IMR-90 (cell line): ENCODE measurements around the gene UNC93B1. TPM values are rescaled to one million over a fixed set of nuclear protein-coding genes. Genes with fewer than 3 reads are reported as not detected.

ENCODE experiments used
- ATAC-seq: fragments of 200-7000 bp; cut with Tn5 transposase; 2 replicates; pipeline ENCODE4 v1.9.1; 2020; ENCODE audit warnings: low read depth, mild to moderate bottlenecking, moderate library complexity
- BruUV-seq: library from RNA; stranded (reverse); fragments of 400-500 nt; replicated peaks from 2 replicates; lab custom pipeline; 2021; lab: Mats Ljungman, UMichigan
- CTCF ChIA-PET: fragments of 300-600 bp; formaldehyde crosslinking; extraction: SDS; loops from one replicate; lab custom pipeline; 2021; ENCODE audit warnings: antibody characterized with exemption; lab: Yijun Ruan, JAX
- POLR2A ChIA-PET: fragments of 300-600 bp; sonication (Branson Sonifier 250); formaldehyde crosslinking; loops from one replicate; lab custom pipeline; 2022; ENCODE audit warnings: antibody characterized with exemption; ENCODE audit not compliant: unreplicated experiment; lab: Charles Lee
- DNase-seq: peaks from one replicate; pipeline ENCODE4 v3.0.0; 2013
- H2AFZ ChIP-seq: replicated peaks from 2 replicates; pipeline ENCODE3; 2013; ENCODE audit warnings: low read length, mild to moderate bottlenecking; ENCODE audit not compliant: poor library complexity
- H2AK5ac ChIP-seq: 2 replicates; pipeline ENCODE4 v1.6.1; 2013; ENCODE audit warnings: low read depth, low read length, inconsistent platforms
- H2AK9ac ChIP-seq: replicated peaks from 2 replicates; pipeline ENCODE3; 2013; ENCODE audit warnings: mild to moderate bottlenecking, low read depth, low read length, moderate library complexity; ENCODE audit not compliant: poor library complexity
- H2BK120ac ChIP-seq: 2 replicates; pipeline ENCODE4 v1.6.1; 2013; ENCODE audit warnings: low read depth, low read length, inconsistent platforms
- H2BK15ac ChIP-seq: 3 replicates; pipeline ENCODE4 v1.6.1; 2013; ENCODE audit warnings: low read depth, low read length, inconsistent platforms
- H2BK20ac ChIP-seq: 2 replicates; pipeline ENCODE4 v1.6.1; 2013; ENCODE audit warnings: low read depth, mild to moderate bottlenecking, inconsistent platforms, low read length, moderate library complexity
- H2BK5ac ChIP-seq: 2 replicates; pipeline ENCODE4 v1.6.1; 2013; ENCODE audit warnings: mild to moderate bottlenecking, low read depth, low read length, inconsistent platforms; ENCODE audit not compliant: poor library complexity, severe bottlenecking
- H3K14ac ChIP-seq: replicated peaks from 2 replicates; pipeline ENCODE4 v1.6.1; 2013; ENCODE audit warnings: low read depth, low read length, inconsistent platforms
- H3K18ac ChIP-seq: 2 replicates; pipeline ENCODE4 v1.6.1; 2013; ENCODE audit warnings: low read depth, low read length, control low read depth
- H3K23ac ChIP-seq: 2 replicates; pipeline ENCODE4 v1.6.1; 2013; ENCODE audit warnings: low read depth, low read length, inconsistent platforms
- H3K27ac ChIP-seq: 2 replicates; pipeline ENCODE4 v1.5.1; 2013; ENCODE audit warnings: mild to moderate bottlenecking, control low read depth, low read length; ENCODE audit not compliant: insufficient read depth
- H3K27me3 ChIP-seq: 2 replicates; pipeline ENCODE4 v1.6.1; 2013; ENCODE audit warnings: low read length; ENCODE audit not compliant: control insufficient read depth, insufficient read depth
- H3K36me3 ChIP-seq: 2 replicates; pipeline ENCODE4 v1.6.1; 2013; ENCODE audit warnings: low read length, mixed read lengths; ENCODE audit not compliant: control insufficient read depth, insufficient read depth
- H3K4ac ChIP-seq: 2 replicates; pipeline ENCODE4 v1.6.1; 2013; ENCODE audit warnings: low read depth, low read length, inconsistent platforms
- H3K4me1 ChIP-seq: 2 replicates; pipeline ENCODE4 v1.6.1; 2013; ENCODE audit warnings: low read length, mixed read lengths; ENCODE audit not compliant: control insufficient read depth, insufficient read depth
- H3K4me2 ChIP-seq: 2 replicates; pipeline ENCODE4 v1.6.1; 2013; ENCODE audit warnings: low read depth, mild to moderate bottlenecking, control low read depth, low read length, moderate library complexity
- H3K4me3 ChIP-seq: 2 replicates; pipeline ENCODE4 v1.5.1; 2013; ENCODE audit warnings: low read depth, mild to moderate bottlenecking, control low read depth, low read length, moderate library complexity; ENCODE audit not compliant: insufficient read depth
- H3K56ac ChIP-seq: 2 replicates; pipeline ENCODE4 v1.6.1; 2013; ENCODE audit warnings: low read length, inconsistent platforms; ENCODE audit not compliant: insufficient read depth; ENCODE audit errors: extremely low read depth
- H3K79me1 ChIP-seq, 2 experiments: 2 replicates each; pipeline ENCODE4 v1.6.1; 2013; ENCODE audit warnings: low read length in 2 of 2, inconsistent platforms in 1 of 2, low read depth in 1 of 2
- H3K9ac ChIP-seq: 2 replicates; pipeline ENCODE4 v1.6.1; 2013; ENCODE audit warnings: low read depth, low read length, control low read depth
- H3K9me1 ChIP-seq: 2 replicates; pipeline ENCODE4 v1.6.1; 2013; ENCODE audit warnings: low read length, inconsistent platforms; ENCODE audit not compliant: insufficient read depth
- H3K9me3 ChIP-seq: 2 replicates; pipeline ENCODE4 v1.6.1; 2013; ENCODE audit warnings: low read length; ENCODE audit not compliant: control insufficient read depth, insufficient read depth
- H4K20me1 ChIP-seq: 2 replicates; pipeline ENCODE4 v1.6.1; 2013; ENCODE audit warnings: low read length, inconsistent platforms; ENCODE audit not compliant: insufficient read depth
- H4K5ac ChIP-seq: 2 replicates; pipeline ENCODE4 v1.6.1; 2013; ENCODE audit warnings: mild to moderate bottlenecking, low read depth, low read length, control low read depth
- H4K8ac ChIP-seq, 2 experiments: 2 replicates each; pipeline ENCODE4 v1.6.1; 2013; ENCODE audit warnings: low read depth in 2 of 2, low read length in 2 of 2, control low read depth in 1 of 2, inconsistent platforms in 1 of 2
- H4K91ac ChIP-seq: 2 replicates; pipeline ENCODE4 v1.6.1; 2013; ENCODE audit warnings: low read depth, low read length, inconsistent platforms; ENCODE audit not compliant: insufficient read depth
- BHLHE40 ChIP-seq: fragments of 150-350 bp; IDR thresholded peaks from 2 replicates; pipeline ENCODE4 v1.6.1; 2016; ENCODE audit warnings: mild to moderate bottlenecking, low read depth, low read length
- MAFK ChIP-seq: IDR thresholded peaks from 2 replicates; pipeline ENCODE4 v1.6.1; 2012; ENCODE audit warnings: low read depth, low read length, improper control_type of control experiment
- MAZ ChIP-seq: IDR thresholded peaks from 2 replicates; pipeline ENCODE4 v1.6.1; 2012; ENCODE audit warnings: low read depth, mild to moderate bottlenecking, low read length, improper control_type of control experiment, moderate library complexity, borderline replicate concordance
- MXI1 ChIP-seq: IDR thresholded peaks from 2 replicates; pipeline ENCODE4 v1.6.1; 2012; ENCODE audit warnings: low read depth, mild to moderate bottlenecking, low read length, moderate library complexity, borderline replicate concordance
- NFE2L2 ChIP-seq: fragments of 150-350 bp; IDR thresholded peaks from 2 replicates; pipeline ENCODE4 v1.6.1; 2016; ENCODE audit warnings: low read depth, mild to moderate bottlenecking, low read length
- POLR2A ChIP-seq: IDR thresholded peaks from 2 replicates; pipeline ENCODE4 v1.6.1; 2012; ENCODE audit warnings: mild to moderate bottlenecking, low read depth, low read length
- RCOR1 ChIP-seq: IDR thresholded peaks from 2 replicates; pipeline ENCODE4 v1.6.1; 2012; ENCODE audit warnings: mild to moderate bottlenecking, low read length, improper control_type of control experiment; ENCODE audit not compliant: insufficient replicate concordance
- RFX5 ChIP-seq: IDR thresholded peaks from 2 replicates; pipeline ENCODE4 v1.8.0; 2012; ENCODE audit warnings: low read depth, mild to moderate bottlenecking, low read length, moderate library complexity
- SMC3 ChIP-seq: fragments of 150-350 bp; IDR thresholded peaks from 2 replicates; pipeline ENCODE4 v1.6.1; 2016; ENCODE audit warnings: low read depth, mild to moderate bottlenecking, antibody characterized with exemption, low read length, moderate library complexity
- WGBS, 2 experiments: methylation state at CpG; one replicate each; pipeline versions ENCODE4 v1.1.5 to v1.1.7; 2013; ENCODE audit warnings: missing lambda C conversion rate in 2 of 2; ENCODE audit not compliant: insufficient read length in 1 of 2; ENCODE audit errors: extremely low coverage in 2 of 2; 5-methylcytosine and 5-hydroxymethylcytosine counted together
- dilution Hi-C: fragments of 300-500 bp; cut with HindIII; formaldehyde crosslinking; loops from one replicate; pipeline ENCODE4 v1.14.3; 2018; ENCODE audit warnings: low sequenced_read_pairs; ENCODE audit not compliant: unreplicated experiment
- in situ Hi-C: fragments of 300-500 bp; cut with MboI; formaldehyde crosslinking; loops from 3 replicates; pipeline ENCODE4 v1.14.3; 2019; ENCODE audit warnings: low sequenced_read_pairs, inconsistent platforms, mixed read lengths
- intact Hi-C: fragments of 100-400 bp; cut with micrococcal nuclease; formaldehyde crosslinking; loops from 2 replicates; pipeline ENCODE4 v1.10.0; 2022
- polyA plus RNA-seq, 3 experiments: library from polyadenylated mRNA; depleted of rRNA; stranded (reverse); fragments of >200 nt; gene quantifications; 2 replicates each; pipeline ENCODE4 v1.2.3, GENCODE V29; 2012; ENCODE audit warnings: low replicate concordance in 1 of 3
- total RNA-seq: library from RNA; depleted of rRNA; stranded (reverse); fragments of >200 nt; gene quantifications from 2 replicates; pipeline ENCODE4 v1.2.3, GENCODE V29; 2012
- TF ChIP-seq, protein P1 (sequence below): fragments of 150-350 bp; IDR thresholded peaks from 2 replicates; pipeline ENCODE4 v1.6.1; 2016; ENCODE audit warnings: low read depth, mild to moderate bottlenecking, low read length, moderate library complexity, borderline replicate concordance

Gene UNC93B1
- total and polyA plus RNA-seq, 2 of the 4 experiments (the other 2 are of a cell fraction) = 10.9 to 19.2 TPM

DNA sequence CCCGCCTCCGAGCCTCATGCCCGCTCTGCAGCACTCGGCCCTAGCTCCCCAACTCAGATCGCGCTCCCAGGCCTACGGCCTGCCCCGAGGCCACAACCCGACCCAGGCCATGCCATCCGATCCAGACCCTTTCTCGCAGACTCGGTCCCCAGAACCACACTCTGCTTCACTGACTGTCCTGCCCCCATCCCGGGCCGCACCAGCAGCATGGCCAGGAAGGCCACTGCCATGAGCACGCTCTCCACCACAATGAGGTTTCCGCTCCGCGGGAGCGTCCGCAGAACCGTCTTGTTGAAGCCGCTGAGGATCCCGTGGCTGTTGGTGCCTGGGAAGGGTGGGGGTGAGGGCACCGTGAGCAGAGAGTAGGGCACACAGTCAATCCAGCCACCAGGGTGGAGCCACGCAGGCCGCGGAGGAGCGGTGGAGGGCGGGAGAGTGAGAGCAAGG lies 6.4 kb downstream of the UNC93B1 start:
- Histone ChIP-seq H3K36me3 (no peaks in the 10 kb centered on the region), H2AFZ (peak overlapping the region; percentile 66), H3K4me1 (no peaks in the 10 kb centered on the region), H3K79me1 (no peaks in the 10 kb centered on the region), H2BK20ac (no peak overlapping the region), H4K8ac (no peak overlapping the region), H4K5ac (no peak overlapping the region), H3K23ac (no peak overlapping the region), H3K9me1 (no peaks in the 10 kb centered on the region; the same call in 1 of the 2 replicates), H4K20me1 (no peaks in the 10 kb centered on the region), H3K4ac (no peak overlapping the region), H3K56ac (no peak overlapping the region), H3K4me2 (no peak overlapping the region), H2AK5ac (no peak overlapping the region), H3K14ac (no peak overlapping the region), H3K27ac (no peak overlapping the region), H3K9me3 (no peaks in the 10 kb centered on the region), H2BK5ac (no peak overlapping the region), H3K9ac (no peak overlapping the region), H2BK15ac (no peak overlapping the region), H3K4me3 (no peak overlapping the region), H4K91ac (no peak overlapping the region), H3K27me3 (no peaks in the 10 kb centered on the region), H2AK9ac (no peak overlapping the region), H2BK120ac (no peak overlapping the region), H3K18ac (no peak overlapping the region)
- WGBS, 2 experiments = 94% methylated on average over 13 of the region's 29 CpGs; no CpG with 5 or more reads in 1 of the 2 experiments
- dilution Hi-C loops = no loop called here
- ATAC-seq = no peak
- intact Hi-C loops = no loop called here
- BruUV-seq = no TSS peak
- TF ChIP-seq MXI1 (no peak), BHLHE40 (no peak), RFX5 (no peak), NFE2L2 (no peak), POLR2A (no peak), MAZ (no peak), MAFK (no peak), SMC3 (no peak), RCOR1 (no peak)
- TF ChIP-seq, protein P1, sequence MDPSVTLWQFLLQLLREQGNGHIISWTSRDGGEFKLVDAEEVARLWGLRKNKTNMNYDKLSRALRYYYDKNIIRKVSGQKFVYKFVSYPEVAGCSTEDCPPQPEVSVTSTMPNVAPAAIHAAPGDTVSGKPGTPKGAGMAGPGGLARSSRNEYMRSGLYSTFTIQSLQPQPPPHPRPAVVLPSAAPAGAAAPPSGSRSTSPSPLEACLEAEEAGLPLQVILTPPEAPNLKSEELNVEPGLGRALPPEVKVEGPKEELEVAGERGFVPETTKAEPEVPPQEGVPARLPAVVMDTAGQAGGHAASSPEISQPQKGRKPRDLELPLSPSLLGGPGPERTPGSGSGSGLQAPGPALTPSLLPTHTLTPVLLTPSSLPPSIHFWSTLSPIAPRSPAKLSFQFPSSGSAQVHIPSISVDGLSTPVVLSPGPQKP = no peak
- in situ Hi-C loops = no loop called here
- POLR2A ChIA-PET = no interaction called here
- DNase-seq = no peak
- CTCF ChIA-PET = no interaction called here
